HG03457 (cell line): ENCODE measurements around the gene ZBP1.
A peak's percentile ranks its signal among the peaks of the same experiment; 100 is the strongest.

Experiments used
- ATAC-seq: cut with Tn5 transposase; IDR thresholded peaks from one replicate; pipeline ENCODE4 v1.9.1; 2021; ENCODE audit warnings: moderate number of reproducible peaks; ENCODE audit not compliant: unreplicated experiment

Gene ZBP1

GRCh38 chr20:57619051-57619831, 985 bp downstream of the ZBP1 start:
- peak; percentile 52 for ATAC-seq

GRCh38 chr20:57618764-57619050, 1.5 kb downstream of the ZBP1 start:
- ATAC-seq, result no peak

- ATAC-seq, result no peak
Observed at GRCh38 chr20:57618091-57618763, 2.0 kb downstream of the ZBP1 start.

GRCh38 chr20:57617079-57617795, 3.0 kb downstream of the ZBP1 start:
- ATAC-seq, result no peak

GRCh38 chr20:57616143-57616951, 3.9 kb downstream of the ZBP1 start:
- ATAC-seq, result no peak

- no peak for ATAC-seq
Observed at GRCh38 chr20:57615445-57615811, 4.8 kb downstream of the ZBP1 start.

- no peak for ATAC-seq
Observed at GRCh38 chr20:57614490-57615444, 5.5 kb downstream of the ZBP1 start.

GRCh38 chr20:57613481-57613921, 6.7 kb downstream of the ZBP1 start:
- ATAC-seq, result no peak

GRCh38 chr20:57612916-57613315, 7.3 kb downstream of the ZBP1 start:
- no peak for ATAC-seq

- no peak for ATAC-seq
Observed at GRCh38 chr20:57612436-57612835, 7.8 kb downstream of the ZBP1 start.

GRCh38 chr20:57611586-57612311, 8.5 kb downstream of the ZBP1 start:
- no peak for ATAC-seq

GRCh38 chr20:57610261-57610952, 9.8 kb downstream of the ZBP1 start:
- no peak for ATAC-seq

- no peak for ATAC-seq
Observed at GRCh38 chr20:57609842-57610167, 10.4 kb downstream of the ZBP1 start.

- no peak for ATAC-seq
Observed at GRCh38 chr20:57609086-57609841, 11.0 kb downstream of the ZBP1 start.

- ATAC-seq, result no peak
Observed at GRCh38 chr20:57608516-57608915, 11.7 kb downstream of the ZBP1 start.

GRCh38 chr20:57605878-57606277, 14.3 kb downstream of the ZBP1 start:
- ATAC-seq, result no peak

- no peak for ATAC-seq
Observed at GRCh38 chr20:57605045-57605444, 15.2 kb downstream of the ZBP1 start.

GRCh38 chr20:57603120-57603519, 17.1 kb downstream of the ZBP1 start:
- no peak for ATAC-seq
